Measurements from ENCODE around the gene PLS3.
"Not testable (repeated sequence)": the region's sequence is repeated elsewhere in the genome, so short reads cannot be mapped to it uniquely, and the experiment has no call there.

PLS3 gene

DNA sequence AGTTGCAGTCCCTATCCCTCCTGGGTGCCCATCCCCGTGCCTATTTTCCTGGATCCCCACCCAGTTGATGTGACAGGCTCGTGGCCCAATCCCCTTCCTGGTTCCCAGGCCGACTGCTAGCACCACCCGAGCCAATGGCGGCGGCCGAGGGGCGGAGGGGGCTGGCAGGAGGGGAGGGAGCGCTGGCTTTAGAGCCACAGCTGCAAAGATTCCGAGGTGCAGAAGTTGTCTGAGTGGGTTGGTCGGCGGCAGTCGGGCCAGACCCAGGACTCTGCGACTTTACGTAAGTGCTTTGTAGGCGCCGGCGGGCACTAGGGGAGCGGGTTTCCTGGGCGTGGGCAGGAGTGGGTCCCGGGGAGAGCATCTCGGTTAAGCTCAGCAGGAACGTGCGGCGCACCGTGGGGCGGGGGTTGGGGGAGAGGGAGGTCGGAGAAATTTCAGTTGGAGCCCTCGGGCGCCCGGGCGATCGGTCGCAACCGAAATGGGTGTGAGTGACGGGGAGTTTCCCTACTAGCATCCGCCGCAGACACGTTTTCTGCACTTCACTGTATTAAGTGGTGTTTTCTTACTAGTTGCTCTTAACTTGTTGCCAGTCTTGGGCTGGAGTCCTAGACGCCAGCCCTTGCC lies at the start of gene PLS3:
PLS3 (plus strand) TSS at position 197 of the 627 bp plus-strand sequence. CDS start 49,077 bp downstream, outside the sequence.
- DNase-seq: peak; percentile 66

- DNase-seq: no peak
Observed at GRCh38 chrX:115518113-115518512, 42.9 kb upstream of the PLS3 start.

DNA sequence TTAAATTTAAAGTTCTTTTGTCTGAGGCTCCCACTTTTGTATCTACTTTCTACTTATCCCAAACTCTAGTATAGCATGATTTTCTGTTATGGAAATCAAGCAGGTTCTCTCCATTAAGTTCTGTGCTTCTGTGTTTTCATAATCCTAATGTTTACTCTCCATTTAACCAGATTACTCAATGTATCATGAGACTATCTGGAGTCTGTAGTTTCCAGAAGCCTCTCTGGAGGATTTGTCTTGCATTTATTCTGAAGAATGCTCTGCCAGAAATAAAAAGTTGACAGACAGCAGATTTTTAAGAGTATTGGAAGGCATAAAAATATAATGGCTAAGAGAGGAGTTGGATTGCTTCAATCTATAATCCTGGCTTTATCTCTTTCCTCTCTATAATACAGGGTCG lies 39.2 kb upstream of the PLS3 start:
- no peak for DNase-seq

- no peak for DNase-seq
Observed at GRCh38 chrX:115522952-115523351, 38.0 kb upstream of the PLS3 start.

DNA sequence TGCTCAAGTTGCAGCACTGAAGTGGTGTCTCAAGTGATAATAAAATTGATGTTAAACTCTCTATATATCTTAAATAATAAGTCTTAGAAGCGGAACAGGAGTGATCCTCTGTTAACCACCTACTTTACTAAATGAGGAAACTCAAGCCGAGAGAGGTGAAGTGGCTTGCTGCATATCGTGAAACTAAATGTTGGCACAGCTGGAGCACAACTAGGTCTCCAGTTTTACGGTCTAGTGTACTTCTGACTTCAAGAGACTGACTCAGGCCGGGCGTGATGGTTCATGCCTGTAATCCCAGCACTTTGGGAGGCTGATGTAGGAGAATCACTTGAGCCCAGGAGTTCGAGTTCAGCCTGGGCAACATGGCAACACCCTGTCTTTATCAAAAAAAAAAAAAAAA lies 35.5 kb upstream of the PLS3 start:
- no peak for DNase-seq

GRCh38 chrX:115531818-115532403 lies 29.1 kb upstream of the PLS3 start:
- no peak for DNase-seq

DNA sequence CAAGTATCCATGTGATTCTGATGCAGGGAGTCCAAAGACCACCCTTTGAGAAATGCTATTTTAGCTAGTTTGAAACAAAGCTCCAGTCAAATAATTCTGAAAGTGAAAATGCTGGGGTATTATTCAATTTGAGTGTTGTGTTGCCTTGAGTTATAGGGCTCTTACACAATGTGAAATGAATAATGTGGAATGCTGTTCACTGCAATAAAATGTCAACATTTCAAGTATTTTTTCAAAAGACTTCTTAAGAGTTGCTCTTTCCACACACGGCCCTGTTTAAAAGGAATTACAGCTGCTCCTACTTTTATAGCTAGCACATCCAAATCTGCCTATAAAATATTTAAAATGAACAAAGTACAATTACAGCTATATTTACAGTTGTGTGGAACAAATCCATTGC lies 27.5 kb upstream of the PLS3 start:
- no peak for DNase-seq

DNA sequence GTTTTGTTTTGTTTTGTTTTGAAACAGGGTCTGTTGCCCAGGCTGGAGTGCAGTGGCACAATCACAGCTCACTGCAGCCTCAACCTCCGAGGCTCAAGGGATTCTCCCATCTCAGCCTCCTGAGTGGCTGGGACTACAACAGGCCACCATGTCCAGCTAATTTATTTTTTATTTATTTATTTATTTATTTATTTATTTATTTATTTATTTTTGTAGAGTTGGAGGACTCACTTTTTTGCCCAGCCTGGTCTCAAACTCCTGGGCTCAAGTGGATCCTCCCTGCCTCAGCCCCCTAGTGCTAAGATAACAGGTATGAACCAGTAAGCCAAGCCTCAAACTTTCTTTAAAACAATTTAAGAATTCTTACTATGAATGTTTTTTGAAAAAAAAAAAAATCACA lies 26.6 kb upstream of the PLS3 start:
- no peak for DNase-seq

- DNase-seq: no peak
Observed at GRCh38 chrX:115535421-115535820, 25.6 kb upstream of the PLS3 start.

GRCh38 chrX:115535844-115536243 lies 25.1 kb upstream of the PLS3 start:
- no peak for DNase-seq

- DNase-seq: no peak
Observed at GRCh38 chrX:115539841-115540240, 21.1 kb upstream of the PLS3 start.

DNA sequence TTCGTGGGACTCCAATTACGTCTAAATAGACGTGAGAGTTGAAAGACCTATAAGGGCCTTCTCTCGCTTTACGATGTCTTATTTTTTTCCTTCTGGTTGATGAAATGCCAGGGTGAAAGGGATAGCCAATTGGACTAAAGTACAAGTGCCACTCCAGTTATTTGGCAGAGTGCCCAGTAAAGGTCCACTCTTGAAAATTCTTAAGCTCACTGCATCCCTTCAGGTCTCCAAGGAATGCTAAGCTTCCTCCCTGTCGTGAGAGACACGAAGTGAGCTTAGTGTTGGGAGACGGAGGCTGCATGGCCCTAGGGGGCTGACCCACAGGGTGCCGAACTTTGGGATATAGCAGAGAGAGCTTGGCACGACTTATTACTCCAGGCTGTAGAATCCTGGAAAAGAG lies 19.9 kb upstream of the PLS3 start:
- DNase-seq: not testable (repeated sequence)

DNA sequence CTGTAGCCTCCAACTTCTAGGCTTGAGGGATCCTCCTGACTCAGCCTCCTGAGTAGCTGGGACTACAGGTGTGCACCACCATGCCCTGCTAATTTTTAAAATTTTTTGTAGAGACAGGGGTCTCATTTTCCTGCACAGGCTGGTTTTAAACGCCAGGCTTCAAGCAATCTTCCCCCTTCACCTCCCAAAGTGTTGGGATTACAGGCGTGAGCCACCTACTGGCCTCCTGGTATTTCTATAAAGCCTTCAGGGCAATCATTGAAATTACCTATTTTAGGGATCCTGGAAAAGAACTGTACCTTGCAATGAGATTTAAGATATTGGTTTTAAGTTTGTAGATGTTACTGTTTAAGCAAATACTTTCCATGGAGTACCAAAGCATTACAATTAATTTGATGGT lies 13.5 kb upstream of the PLS3 start:
- no peak for DNase-seq

DNA sequence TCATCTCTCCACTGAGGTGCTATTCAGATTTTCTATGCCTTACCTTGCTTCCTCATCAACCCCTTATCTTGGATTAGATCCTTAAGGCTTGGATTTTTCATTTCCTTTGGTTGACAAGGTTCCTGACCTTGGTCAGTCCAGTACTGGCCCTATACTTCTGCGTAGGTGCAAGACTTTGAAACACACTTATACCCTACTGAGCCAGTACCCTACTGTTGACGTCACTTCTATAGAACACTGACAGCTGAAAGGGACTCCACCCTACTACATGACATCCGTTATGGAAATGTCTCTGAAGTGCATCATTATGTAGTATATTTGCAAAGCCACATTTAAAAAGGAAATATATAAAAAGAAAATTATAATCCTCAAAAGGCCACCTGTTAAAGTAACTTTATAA lies 12.0 kb upstream of the PLS3 start:
- DNase-seq: no peak

- DNase-seq: no peak
Observed at GRCh38 chrX:115553171-115553570, 7.8 kb upstream of the PLS3 start.

DNA sequence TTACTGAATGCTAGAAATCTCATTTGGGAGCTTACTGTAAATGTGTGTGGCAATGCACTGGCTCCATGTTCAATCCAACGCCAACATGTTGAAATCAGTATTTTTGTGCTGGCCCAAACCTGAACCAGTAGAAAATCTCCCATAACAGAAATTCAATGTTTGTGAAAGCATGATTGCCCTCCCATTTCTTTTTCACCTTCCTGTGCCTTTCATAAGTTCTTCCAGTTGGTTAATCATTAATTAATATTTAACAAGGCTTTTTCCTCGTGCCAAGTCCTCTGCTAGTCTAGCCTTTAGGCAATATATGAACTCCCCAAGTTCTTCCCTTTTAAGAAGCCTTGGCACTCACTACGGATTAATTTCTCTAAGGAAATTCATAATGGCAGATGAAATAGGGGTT lies 1.3 kb upstream of the PLS3 start:
- no peak for DNase-seq

GRCh38 chrX:115560211-115560977 lies 580 bp upstream of the PLS3 start:
- no peak for DNase-seq

GRCh38 chrX:115561605-115562479 lies 868 bp downstream of the PLS3 start:
- peak; percentile 27 for DNase-seq

- no peak for DNase-seq
Observed at GRCh38 chrX:115562480-115562847, 1.5 kb downstream of the PLS3 start.

DNA sequence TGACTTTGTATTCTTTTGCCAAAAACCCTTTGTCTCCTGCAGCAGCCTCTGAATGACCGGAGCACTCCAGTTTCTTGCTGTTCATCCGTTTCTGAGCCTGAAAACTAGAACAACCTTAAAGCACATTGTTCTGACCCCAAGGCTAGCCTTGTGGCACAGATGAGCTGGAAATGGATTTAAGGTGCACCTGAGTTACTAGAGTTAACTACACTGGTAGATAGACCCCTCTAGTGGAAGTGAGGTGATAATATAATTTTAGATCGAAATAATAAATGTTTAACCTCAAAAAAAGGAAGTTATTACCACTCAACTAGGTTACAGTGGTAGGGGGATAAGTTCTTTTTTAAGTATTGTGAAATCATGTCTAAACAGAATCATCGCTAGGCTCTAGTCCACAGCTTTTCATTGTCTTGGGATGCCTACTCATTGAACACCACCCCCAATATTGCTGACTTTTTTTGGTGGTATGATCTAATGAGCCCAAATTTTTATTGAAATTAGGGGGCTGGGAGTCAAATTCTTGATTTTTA lies 2.7 kb downstream of the PLS3 start:
- DNase-seq: no peak

- no peak for DNase-seq
Observed at GRCh38 chrX:115564243-115564642, 3.3 kb downstream of the PLS3 start.

DNA sequence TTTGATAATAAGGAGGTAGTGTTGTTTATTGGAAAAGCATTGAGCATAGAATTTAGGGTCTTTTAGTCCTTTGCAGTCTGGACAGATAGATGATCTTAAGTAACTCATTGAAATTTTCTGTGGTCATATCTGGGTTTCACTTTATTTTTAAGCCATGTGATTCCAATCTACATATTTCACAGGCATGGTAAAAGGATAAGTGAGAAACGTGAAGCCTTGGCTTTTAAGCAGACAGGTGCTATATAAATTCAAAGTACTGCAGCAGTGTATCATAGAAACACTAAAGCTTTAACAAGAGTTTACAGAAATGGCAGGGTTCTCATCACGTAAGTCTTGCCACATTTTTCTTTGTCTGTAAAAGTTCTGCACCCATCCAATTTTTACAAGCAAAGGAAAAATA lies 4.9 kb downstream of the PLS3 start:
- DNase-seq: no peak

DNA sequence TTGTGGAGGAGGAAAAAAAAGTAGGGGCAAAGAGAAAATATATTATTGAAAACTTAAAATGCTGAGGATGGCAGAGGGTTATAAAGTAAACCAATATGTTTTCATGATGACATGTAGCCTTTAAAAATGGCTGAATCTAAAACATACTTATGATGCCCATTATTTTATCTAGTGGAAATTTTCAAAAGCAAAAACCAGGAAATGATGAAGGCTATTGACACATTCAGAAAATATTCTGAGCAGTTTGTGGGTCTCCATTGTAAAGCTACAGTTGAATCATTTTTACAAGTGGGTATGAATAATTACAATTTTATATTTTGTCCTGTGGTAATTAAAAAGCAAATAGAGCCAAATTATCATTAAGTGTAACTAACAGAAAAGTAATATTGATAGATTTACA lies 10.7 kb downstream of the PLS3 start:
- no peak for DNase-seq

Data from NCI-H2081 treated with DMSO at 0.1 percent for 48 hours (cell line).